Ascending aorta (tissue), 2 donors: ENCODE data around the gene DUOX2. TPM values are rescaled to one million over a fixed set of nuclear protein-coding genes. Genes with fewer than 3 reads are reported as not detected.

ENCODE experiments used
- DNase-seq, 2 donors: peaks; one replicate each; pipeline ENCODE4 v3.0.0-alpha.2; 2019; ENCODE audit warnings: low spot score in 2 of 2
- H3K27ac ChIP-seq, 2 donors: fragments of 200-600 bp; sonication (generic); one replicate each; pipeline ENCODE4 v1.5.1; 2016 to 2017; ENCODE audit warnings: mild to moderate bottlenecking in 1 of 2
- H3K27me3 ChIP-seq: fragments of 200-600 bp; sonication (generic); one replicate; pipeline ENCODE4 v1.5.1; 2017
- H3K36me3 ChIP-seq, 2 donors: fragments of 200-600 bp; sonication (generic); one replicate each; pipeline ENCODE4 v1.5.1; 2016
- H3K4me1 ChIP-seq, 2 donors: fragments of 200-600 bp; sonication (generic); one replicate each; pipeline ENCODE4 v1.5.1; 2016 to 2017; ENCODE audit warnings: mild to moderate bottlenecking in 1 of 2
- H3K4me3 ChIP-seq, 2 donors: fragments of 200-600 bp; sonication (generic); one replicate each; pipeline ENCODE4 v1.5.1; 2016 to 2017; ENCODE audit warnings: mild to moderate bottlenecking in 1 of 2
- H3K9me3 ChIP-seq, 2 donors: fragments of 200-600 bp; sonication (generic); one replicate each; pipeline ENCODE4 v1.5.1; 2016
- CTCF ChIP-seq, 3 experiments: fragments of 200-600 bp in 2 of 3; fragments of 450-650 bp in 1 of 3; sonication (generic) in 2 of 3; IDR thresholded peaks; one replicate each; pipeline ENCODE4 v1.5.1; 2016 to 2019; ENCODE audit warnings: antibody characterized with exemption in 3 of 3, mild to moderate bottlenecking in 1 of 3, moderate library complexity in 1 of 3
- intact Hi-C: fragments of 100-400 bp; cut with DNase I; formaldehyde crosslinking; loops from one replicate; pipeline ENCODE4 v1.15.1; 2023
- total RNA-seq: library from RNA; depleted of rRNA; stranded (reverse); fragments of >200 nt; gene quantifications from one replicate; pipeline ENCODE4 v1.1.0, GENCODE V29; 2016

DUOX2 gene
- total RNA-seq, 1 donor from 2014 or later, result 2.3 TPM

DNA sequence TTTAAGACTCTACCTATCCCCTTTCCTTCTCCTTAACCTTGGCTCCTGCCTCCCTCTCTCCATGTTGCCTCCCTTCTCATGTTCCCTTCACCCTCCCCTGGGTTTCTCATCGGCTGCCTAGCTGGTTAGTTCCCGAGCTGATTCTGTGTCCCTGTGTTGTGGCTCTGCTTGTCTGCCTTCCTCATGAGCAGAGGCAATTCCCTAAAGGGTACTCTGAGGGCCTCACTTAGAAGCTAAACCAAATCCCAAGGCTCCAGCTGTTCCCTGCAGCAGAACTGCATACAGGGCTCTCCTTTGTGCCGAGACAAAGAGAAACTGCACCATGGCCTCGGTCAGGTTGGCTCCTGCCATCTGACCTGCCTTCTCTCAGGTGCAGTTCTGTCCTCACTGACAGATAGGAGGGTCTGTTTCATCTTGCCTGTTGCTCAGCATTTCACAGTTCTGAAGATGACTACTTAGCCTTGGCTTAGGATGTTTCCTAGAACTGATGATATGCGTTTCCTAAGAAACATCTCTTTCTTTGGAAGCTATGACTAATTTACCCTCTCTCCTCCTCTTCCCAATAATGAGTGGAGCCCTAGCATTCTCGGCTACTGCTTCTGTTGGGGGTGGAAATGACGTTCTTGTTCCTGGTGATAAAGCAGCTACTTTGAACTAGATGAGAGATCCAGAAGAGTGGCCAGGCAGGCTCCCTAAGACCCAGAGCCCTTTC is 42.9 kb upstream of the DUOX2 start:
- Histone ChIP-seq H3K4me1 (no peaks in the 10 kb centered on the region), H3K36me3 (no peaks in the 10 kb centered on the region), H3K27ac (no peak overlapping the region), H3K4me3 (no peak overlapping the region), H3K9me3 (no peaks in the 10 kb centered on the region), H3K27me3 (no peaks in the 10 kb centered on the region)
- intact Hi-C loops, result no loop called here
- no peak for DNase-seq
- no peak for TF ChIP-seq CTCF (IDR thresholded peaks at IDR 0.05)

DNA sequence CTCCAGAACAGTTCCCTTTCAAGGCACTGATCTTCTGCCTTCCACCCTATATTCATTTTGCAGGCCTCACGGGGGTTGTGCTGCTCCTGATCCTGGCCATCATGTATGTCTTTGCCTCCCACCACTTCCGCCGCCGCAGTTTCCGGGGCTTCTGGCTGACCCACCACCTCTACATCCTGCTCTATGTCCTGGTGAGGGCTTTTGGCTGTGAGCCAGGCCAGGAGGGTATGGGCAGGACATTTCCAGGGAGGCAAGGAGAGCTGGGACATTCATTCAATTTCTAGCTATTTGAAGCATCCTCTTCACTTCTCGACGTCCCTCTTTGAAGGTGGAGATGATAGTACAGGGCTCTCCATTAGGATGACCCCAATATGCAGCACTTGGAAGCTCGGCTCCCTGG is 41.8 kb upstream of the DUOX2 start:
- intact Hi-C loops, result no loop called here
- H3K27ac ChIP-seq, result no peak overlapping the region
- no peak overlapping the region for H3K4me3 ChIP-seq
- no peaks in the 10 kb centered on the region for H3K36me3 ChIP-seq
- no peak for TF ChIP-seq CTCF (IDR thresholded peaks at IDR 0.05)
- H3K9me3 ChIP-seq, result no peaks in the 10 kb centered on the region
- H3K27me3 ChIP-seq, result no peaks in the 10 kb centered on the region
- DNase-seq, result no peak
- no peaks in the 10 kb centered on the region for H3K4me1 ChIP-seq

DNA sequence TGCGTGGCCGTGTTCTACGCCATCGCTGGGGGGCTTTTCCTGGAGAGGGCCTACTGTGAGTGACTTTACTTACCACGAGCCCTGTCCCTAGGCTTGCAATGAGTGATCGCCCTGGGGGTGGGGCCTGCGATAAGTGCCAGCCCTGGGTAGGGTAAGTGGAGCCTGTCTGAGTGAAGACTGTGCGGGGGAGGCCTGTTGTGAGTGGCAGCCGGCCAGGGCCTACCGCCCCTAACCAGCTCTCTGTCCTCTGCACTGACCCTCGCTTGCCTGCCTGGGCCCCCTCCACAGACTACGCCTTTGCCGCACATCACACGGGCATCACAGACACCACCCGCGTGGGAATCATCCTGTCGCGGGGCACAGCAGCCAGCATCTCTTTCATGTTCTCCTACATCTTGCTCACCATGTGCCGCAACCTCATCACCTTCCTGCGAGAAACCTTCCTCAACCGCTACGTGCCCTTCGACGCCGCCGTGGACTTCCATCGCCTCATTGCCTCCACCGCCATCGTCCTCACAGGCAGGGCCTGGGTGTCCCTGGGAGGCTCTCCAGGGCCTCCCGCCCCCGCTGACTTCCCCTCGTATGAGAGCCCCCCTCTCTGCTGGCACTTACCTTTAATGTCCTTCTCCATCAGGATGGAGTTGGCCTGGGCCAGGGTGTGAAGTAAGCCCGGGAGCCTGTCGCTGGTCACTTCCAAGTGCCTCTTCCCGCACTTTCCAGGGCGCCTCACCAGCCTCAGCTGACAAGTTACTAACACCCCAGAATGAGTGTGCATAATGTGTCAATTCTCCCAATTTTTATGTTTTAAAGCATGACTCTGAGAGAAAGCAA is 38.2 kb upstream of the DUOX2 start:
- H3K36me3 ChIP-seq, result no peaks in the 10 kb centered on the region
- no peak for TF ChIP-seq CTCF (IDR thresholded peaks at IDR 0.05)
- intact Hi-C loops, result no loop called here

DNA sequence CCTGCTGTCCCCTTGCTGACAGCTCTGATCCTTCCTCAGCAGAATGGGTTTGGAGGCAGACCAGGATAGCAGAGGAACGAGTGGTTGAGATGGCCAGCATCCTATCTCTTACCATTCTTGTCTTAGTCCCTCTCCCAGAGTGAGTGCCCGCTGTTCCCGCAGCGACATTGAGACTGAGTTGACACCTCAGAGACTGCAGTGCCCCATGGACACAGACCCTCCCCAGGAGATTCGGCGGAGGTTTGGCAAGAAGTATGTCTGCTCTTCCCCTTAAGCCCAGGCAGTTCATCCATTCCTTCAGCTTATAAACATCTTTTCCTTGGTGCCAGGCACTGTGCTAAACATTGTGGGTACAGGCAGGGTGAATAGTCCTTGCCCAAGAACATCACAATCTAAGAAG is 37.0 kb upstream of the DUOX2 start:
- no peak for DNase-seq
- no peaks in the 10 kb centered on the region for H3K4me1 ChIP-seq
- intact Hi-C loops, result no loop called here
- no peak overlapping the region for H3K27ac ChIP-seq
- no peak overlapping the region for H3K4me3 ChIP-seq
- no peaks in the 10 kb centered on the region for H3K27me3 ChIP-seq
- no peaks in the 10 kb centered on the region for H3K9me3 ChIP-seq
- TF ChIP-seq CTCF (IDR thresholded peaks at IDR 0.05), result no peak
- no peaks in the 10 kb centered on the region for H3K36me3 ChIP-seq

More for the DNA sequence above, 38.2 kb upstream of the DUOX2 start:
- no peak for DNase-seq
- Histone ChIP-seq H3K9me3 (no peaks in the 10 kb centered on the region), H3K27me3 (no peaks in the 10 kb centered on the region), H3K27ac (no peak overlapping the region), H3K4me3 (no peak overlapping the region), H3K4me1 (no peaks in the 10 kb centered on the region)

- DNase-seq, result no peak
These were observed 36.5 kb upstream of the DUOX2 start for GRCh38 chr15:45150481-45150880.

More at GRCh38 chr15:45150481-45150880, 36.5 kb upstream of the DUOX2 start:
- H3K27ac ChIP-seq, result no peak overlapping the region
- no peaks in the 10 kb centered on the region for H3K4me1 ChIP-seq
- no peaks in the 10 kb centered on the region for H3K36me3 ChIP-seq
- H3K4me3 ChIP-seq, result no peak overlapping the region
- H3K27me3 ChIP-seq, result no peaks in the 10 kb centered on the region
- no peak for TF ChIP-seq CTCF (IDR thresholded peaks at IDR 0.05)
- intact Hi-C loops, result no loop called here
- H3K9me3 ChIP-seq, result no peaks in the 10 kb centered on the region
